Fibroblast of mammary gland (primary cell): ENCODE results near the gene PRRC2C.

Experiments used
- DNase-seq: peaks from one replicate; pipeline ENCODE4 v3.0.0-alpha.2; 2010; ENCODE audit warnings: low read depth
- H3K4me3 ChIP-seq: 2 replicates; pipeline ENCODE4 v1.5.1; 2011; ENCODE audit warnings: low read depth, mild to moderate bottlenecking, low read length, moderate library complexity; ENCODE audit not compliant: control insufficient read depth
- CTCF ChIP-seq: conservative IDR thresholded peaks from 2 replicates; pipeline ENCODE4 v1.5.1; 2011; ENCODE audit warnings: low read depth, low read length, inconsistent platforms; ENCODE audit not compliant: control insufficient read depth, insufficient read depth

Gene PRRC2C

DNA sequence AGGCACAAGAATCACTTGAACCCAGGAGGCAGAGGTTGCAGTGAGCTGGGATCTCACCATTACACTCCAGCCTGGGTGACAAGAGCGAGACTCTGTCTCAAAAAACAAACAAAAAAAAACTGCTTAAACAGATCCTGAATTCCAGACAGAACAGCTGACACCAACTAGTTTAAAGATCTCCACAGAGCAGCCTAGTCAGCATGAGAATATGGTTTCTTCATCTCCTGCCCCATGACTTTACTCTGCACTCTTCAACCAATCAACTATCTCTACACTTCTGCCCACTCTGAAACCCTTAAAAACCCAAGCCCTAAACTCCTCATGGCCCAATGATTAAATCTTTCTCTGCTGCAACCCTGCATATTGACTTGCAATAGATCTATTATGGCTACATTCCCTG lies 7.5 kb upstream of the PRRC2C start:
- no peak overlapping the region for H3K4me3 ChIP-seq
- no peak for TF ChIP-seq CTCF
- no peak for DNase-seq

- H3K4me3 ChIP-seq = no peak overlapping the region
- DNase-seq = no peak
- TF ChIP-seq CTCF = no peak
These were observed 5.3 kb upstream of the PRRC2C start for GRCh38 chr1:171480035-171480434.

- peak overlapping the region; percentile 94 for H3K4me3 ChIP-seq
- TF ChIP-seq CTCF = no peak
- DNase-seq = no peak
These were observed 463 bp upstream of the PRRC2C start for GRCh38 chr1:171484760-171485374.

GRCh38 chr1:171486048-171486519 lies 754 bp downstream of the PRRC2C start:
- DNase-seq = peak; percentile 77
- TF ChIP-seq CTCF = no peak
- peak overlapping the region; percentile 94 for H3K4me3 ChIP-seq

- no peak for TF ChIP-seq CTCF
- no peak for DNase-seq
- peak overlapping the region; percentile 94 for H3K4me3 ChIP-seq
These were observed 1.7 kb downstream of the PRRC2C start for GRCh38 chr1:171487038-171487437.

GRCh38 chr1:171488190-171488929 lies 3.0 kb downstream of the PRRC2C start:
- no peak overlapping the region for H3K4me3 ChIP-seq

More at GRCh38 chr1:171488190-171488929, 3.0 kb downstream of the PRRC2C start:
- TF ChIP-seq CTCF = no peak
- no peak for DNase-seq
